HG03442 (cell line): Measurements from ENCODE around the gene TGM3.

Experiments used
- ATAC-seq: cut with Tn5 transposase; IDR thresholded peaks from one replicate; pipeline ENCODE4 v1.9.1; 2021; ENCODE audit warnings: mild to moderate bottlenecking, moderate library complexity; ENCODE audit not compliant: unreplicated experiment

The TGM3 gene

DNA sequence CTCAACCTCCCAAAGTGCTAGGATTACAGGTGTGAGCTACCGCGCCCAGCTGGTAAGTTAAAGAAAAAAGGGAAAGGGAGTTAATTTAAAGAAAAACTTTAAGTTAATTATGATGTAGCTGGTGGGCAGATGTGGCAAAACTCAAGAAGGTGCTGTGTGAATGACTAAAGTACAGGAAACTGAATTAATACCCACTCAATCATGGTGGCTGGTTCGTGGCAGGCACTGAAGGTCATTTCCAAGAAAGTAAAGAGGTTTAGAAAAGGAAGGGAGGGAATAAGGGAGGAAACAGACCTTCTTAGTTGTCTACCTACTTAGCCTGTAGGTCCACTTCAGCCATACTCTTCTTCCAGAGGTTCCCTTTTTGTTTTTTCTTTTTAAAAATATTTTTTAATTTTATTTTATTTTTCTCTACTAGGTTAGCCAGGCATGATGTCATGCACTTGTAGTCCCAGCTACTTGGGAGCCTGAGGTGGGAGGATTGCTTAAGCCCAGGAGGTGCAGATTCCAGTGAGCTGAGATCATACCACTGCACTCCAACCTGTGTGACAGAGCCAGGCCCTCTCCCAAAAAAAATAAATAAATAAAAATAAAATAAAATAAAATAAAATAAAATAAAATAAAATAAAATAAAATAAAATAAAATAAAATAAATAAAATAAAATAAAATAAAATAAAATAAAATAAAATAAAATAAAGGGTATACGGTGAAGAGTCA lies 11.9 kb upstream of the TGM3 start:
- ATAC-seq: no peak

DNA sequence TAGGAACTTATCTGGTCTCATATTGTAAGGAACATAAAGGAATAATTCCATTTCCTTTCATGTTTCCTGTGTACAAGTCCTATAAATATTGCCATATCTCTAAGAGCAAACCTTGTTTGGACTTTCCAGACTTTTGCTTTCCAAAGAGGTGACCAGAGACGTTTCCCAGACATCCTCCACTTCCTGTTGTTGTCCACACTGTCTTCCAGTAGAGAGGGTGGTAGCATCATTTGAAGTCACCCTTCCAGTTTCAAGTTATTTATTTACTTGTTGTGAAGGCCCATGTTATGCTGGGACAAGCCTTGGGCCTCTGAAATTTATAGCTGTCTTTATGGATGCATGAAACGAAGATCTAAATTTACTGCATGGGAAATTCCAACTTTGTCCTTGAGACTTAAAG lies 10.6 kb upstream of the TGM3 start:
- no peak for ATAC-seq

DNA sequence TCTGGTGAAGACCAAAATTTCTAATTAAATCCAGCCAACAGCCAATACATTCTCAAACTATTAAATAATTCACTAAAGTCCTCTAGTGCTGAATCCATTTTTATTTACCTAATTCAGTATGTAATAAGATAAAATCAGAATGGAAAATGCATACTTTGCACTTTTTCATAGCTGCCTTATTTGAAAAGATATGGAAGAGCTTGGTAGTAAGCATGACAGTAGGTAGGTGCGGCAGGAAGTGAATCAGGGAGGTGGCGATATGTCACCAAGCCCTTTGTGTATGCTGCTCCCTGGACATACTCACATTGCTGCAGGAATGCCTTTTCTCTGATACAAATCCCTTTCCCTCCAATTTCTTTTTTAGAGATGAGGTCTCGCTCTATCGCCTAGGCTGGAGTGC lies 10.2 kb upstream of the TGM3 start:
- no peak for ATAC-seq

DNA sequence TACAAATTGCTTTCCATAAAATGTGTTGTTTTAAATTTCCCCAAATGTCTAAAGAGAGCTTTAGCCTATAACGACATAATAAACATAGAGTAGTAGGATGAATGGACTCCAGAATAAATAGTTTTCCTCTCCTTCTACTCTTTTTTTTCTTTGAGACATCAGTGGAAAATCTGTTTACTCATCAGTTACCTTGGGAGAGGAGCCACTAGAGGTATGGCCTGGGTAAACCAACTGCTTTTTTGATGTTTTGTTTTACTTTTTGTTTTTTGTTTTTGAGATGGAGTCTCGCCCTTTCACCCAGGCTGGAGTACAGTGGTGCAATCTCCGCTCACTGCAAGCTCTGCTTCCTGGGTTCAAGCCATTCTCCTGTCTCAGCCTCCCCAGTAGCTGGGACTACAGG lies 8.3 kb upstream of the TGM3 start:
- ATAC-seq: no peak

DNA sequence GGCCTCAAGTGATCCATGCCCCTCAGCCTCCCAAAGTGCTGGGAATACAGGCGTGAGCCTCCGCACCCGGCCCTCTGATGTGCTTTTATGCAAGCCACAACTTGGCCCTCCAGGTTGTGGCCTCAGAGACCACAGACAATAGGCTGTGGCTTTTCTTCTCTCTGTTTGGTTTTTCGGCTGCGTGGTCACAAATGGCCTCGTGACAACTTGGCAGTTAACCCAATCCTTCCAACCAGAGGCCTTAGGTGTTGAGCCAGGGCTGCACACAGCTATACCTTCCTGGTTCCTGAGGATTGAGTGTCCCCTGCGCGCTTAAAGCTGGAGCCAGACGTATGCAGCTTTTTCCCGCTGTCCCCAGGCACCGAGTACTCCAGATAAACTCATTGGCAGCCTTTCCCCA lies 6.3 kb upstream of the TGM3 start:
- ATAC-seq: no peak

DNA sequence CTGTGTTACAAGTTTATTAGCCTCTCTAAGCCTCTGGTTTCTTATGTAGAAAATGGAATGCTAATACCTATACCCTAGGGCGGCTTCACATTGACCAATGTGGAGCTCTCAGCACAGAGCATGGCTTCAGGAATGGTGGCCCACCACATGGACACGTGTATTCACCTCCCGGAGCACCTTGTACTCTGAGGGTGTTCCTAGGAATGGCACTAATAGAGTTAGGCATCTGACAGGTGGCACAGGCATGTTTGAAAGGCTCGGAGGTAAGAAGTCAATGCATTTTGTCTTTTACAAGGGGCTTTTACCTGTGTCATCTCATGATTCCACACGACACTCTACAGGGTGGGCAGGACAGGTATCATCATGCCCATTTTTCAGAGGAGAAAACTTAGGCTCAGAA lies 5.3 kb upstream of the TGM3 start:
- no peak for ATAC-seq

DNA sequence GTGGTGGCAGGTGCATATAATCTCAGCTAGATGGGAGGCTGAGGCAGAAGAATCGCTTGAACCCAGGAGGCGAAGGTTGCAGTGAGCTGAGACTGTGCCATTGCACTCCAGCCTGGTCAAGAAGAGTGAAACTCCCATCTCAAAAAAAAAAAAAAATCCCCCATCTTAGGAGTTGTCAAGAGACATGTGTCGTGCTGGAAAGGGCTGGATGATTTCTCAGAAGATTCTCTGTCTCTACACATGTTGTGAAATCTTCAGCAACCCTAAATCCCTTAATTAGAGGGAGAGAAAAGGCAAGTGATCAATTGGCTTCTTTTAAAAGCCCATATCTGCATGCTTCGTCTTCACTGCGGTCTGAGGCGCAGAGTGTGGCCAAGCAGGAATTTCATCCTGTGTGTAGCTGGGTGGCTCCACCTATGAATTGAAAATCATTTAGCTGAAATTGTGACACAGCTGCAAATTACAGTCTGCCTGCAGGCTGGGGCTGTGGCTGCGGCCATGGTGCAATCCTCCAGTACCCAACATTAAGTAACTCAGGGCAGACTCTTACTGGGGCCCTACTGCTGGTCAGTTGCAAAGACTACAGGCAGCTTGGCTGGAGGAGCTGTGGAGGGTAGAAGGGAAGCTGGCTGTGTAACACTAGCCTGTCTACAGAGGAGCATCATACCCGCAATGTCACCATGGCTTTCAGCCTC lies 3.2 kb upstream of the TGM3 start:
- ATAC-seq: no peak

DNA sequence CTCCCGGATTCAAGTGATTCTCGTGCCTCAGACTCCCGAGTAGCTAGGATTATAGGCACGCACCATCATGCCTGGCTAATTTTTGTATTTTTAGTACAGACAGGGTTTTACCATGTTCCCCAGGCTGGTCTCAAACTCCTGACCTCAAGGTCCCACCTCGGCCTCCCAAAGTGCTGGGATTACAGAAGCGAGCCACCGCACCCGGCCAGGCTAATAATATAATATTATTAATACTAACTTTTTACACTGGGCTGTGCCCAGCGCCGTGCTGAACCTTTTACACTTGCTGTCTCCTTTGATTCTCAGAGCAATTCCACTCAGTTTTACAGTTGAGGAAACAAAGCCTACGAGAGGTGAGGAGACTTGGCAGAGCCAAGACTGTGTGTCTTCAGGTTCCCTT lies 2.3 kb upstream of the TGM3 start:
- no peak for ATAC-seq

DNA sequence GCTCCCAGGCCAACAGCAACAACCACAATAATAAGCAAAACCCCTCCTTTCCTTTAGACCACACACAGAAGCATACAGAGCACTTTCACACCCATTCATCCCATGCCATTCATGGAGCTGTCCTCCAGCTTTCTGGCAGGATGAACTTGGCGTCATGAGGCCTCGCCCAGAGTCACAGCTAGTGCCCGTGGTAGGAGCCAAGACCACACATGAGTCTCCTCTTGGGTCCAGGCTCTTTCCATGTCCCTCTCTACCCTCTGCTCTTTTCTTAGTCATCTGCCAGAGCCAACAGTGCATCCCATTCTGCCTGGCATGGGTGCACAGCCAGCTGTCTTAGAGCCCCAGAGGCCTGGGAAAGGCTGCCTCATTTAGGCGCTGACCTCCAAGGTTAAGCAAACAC lies 1.8 kb upstream of the TGM3 start:
- ATAC-seq: no peak

DNA sequence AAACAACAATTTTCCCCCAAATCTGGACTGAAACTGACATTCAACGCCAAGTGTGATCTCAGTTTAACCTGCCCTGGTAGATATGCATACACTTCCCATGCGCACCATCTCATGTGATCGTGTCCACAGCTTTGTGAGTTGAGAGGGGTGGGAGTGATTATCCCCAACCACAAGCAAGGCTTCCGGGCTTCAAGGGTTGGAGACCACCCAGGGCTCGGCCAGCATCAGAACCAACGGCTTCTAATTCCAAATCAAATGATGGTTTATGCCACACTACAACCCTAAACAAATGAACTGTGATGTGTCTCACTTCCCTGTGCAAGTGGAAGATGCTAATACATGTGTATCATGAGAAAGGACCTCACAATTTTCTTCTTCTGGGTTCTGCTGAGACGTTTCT lies 515 bp upstream of the TGM3 start:
- ATAC-seq: no peak

DNA sequence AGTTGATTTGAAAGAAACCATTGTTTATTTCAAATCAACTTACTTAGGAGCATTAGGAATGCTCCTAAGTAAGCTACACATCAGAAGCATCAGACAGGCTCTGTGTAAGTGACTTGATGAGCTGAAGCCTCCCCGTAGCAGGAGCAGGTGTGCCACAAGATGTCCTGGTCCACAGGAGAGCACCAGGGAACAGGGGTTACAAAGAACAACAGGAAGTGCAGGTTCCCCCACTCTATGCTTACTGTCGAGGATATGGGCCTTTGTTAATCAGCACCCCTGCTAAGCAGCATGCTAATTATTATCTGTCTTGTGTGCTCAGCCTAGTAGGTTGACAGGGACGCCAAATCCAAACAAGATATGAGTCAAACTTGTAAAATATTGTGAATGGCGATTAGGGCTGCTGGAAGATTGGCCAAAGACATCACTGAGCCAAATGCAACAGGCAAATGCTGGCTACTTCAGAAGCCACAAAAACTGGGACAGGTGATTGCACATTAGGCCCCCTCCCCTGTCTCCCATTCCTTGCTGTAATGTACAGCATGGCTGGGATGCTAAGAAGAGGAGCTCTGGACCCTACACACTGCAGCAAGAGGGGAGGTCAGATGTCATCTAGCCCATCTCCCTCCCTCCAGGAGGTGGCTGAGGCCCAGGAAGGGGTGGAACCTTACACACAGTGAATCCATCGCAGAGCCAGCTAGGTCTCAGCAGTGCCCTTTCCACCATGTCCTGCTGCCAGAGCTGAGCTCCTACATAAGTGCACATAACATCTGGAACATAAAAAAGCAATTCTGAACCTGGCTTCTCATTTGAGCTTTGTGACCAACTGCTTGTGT lies 939 bp downstream of the TGM3 start:
- ATAC-seq: no peak

DNA sequence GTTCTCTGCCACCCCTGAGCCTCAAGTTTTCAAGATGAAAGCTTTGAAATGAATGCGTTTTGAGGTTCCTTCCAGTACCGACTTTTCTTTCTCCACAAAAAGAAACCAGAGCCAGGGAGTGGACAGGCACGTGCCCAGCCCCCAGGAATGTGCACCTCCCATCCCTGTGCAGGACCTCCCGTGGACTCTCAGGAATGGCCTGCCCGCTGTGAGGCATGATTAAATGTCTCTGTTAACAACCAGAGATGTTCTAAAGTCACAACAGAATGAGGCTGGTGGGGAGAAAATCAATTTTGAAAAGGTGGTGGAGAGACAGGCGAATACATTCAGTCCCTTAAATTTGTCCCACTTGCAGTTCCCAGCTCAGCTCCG lies 1.5 kb downstream of the TGM3 start:
- no peak for ATAC-seq

DNA sequence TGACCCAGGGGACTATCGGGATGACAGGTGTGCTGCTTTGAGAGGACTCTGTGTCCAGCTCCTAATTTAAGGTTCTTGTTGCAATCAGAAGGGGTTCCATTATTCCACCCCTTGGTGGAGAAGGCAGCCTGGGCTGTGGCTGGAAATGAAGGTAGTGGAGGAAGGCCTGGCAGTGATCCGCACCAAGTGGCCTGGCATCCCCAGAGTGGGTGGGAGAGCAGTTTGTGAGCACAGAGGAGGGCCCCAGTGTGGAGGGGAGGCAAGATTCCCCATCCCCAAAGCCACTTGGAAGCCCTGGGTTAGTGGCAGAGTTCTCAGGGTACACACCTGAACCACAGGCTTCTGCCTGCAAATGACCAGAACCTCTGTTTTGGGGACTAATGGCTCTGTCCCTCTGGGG lies 2.3 kb downstream of the TGM3 start:
- ATAC-seq: no peak

DNA sequence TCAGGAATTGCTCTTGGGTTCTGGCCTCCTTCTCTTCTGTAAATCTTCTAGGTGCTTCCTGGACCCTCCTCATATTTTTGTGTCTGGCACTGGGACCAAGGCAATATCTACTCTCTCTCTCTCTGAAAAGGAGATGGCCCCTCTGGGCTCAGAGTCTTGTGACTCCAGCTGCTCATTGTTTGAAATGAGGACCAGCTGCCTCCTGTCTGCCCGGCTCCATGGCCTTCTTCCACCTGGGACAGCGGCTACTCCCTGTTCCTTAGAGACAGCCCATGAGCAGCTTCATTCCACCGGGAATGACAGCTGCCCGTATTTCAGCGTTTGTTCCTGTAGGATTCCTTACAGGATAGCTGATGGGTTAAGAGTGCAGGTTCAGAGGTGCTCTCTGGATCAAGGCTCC lies 2.9 kb downstream of the TGM3 start:
- ATAC-seq: no peak

DNA sequence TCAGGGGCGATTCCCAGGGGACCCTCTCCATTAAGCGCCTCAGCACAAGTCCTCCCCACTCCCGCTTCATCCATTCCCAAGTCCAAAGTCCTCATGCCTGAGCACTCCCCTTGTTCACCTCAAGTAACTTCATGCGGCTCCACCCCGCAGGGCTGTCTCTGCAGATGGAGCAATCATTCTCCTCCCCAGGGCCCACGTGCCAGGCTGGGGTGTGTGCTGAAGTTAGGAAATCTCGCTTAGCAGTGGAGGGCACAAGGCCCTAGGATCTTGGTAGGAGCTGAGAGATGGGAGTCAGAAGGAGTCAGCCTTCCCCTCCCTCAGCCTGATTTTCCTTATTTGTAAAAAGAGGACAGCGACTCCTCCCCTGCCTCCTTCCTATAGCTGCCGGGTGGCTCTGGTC lies 3.5 kb downstream of the TGM3 start:
- ATAC-seq: no peak

DNA sequence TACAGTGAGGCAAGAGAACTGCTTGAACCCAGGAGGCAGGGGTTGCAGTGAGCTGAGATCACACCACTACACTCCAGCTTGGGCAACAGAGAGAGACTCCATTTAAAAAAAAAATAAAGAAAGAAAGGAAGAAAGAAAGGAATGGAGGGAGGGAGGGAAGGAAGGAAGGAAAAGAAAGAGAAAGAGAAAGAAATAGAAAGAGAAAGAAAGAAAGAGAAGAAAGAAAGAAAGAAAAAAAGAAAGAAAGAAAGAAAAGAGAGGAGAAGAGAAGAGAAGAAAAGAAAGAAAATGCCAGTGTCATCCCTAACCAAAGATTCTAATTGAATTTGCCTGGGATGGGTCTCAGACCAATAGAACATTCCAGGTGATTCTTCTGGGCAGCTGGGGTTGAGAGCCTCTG lies 4.2 kb downstream of the TGM3 start:
- no peak for ATAC-seq

DNA sequence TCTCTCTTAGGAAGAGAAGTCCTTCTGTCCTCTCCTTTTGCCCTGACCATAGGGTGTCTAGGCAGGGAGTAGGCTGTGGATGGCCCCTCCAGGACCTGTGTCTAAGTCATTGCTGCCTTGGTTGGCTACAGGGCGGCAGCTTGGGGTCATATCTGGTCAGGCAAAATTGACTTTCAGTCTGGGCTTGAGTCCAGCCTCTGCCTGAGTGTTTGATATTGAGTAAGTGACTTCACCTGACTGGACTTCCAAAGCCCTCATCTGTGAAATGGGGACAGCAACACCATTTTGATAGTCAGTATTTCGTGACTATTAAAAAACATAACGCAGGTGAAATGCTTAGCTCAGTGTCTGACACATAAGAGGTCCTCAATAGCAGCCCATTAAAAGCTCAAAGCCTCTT lies 4.6 kb downstream of the TGM3 start:
- ATAC-seq: no peak

DNA sequence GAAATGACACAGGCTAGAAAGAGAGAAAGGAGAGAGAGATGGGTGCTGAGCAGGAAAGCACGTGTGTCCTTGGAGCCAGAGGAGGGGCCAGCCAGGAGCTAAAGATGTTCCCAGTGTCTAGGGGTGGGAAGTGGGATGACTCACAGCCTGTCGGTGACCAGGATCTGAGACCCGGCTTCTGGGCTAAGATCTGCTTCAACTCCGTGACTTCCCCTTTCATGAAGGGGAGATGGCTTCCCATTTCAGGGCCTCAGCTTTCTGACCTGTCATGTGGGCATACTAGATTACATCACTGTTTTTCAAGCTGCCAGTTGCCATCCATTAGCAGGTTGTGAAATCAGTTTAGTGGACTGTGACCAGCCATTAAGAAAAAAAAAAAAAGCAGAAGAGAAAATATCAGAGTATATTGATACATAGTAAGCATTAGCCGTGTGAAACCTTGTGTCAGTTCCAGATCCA lies 5.4 kb downstream of the TGM3 start:
- ATAC-seq: peak; percentile 87

DNA sequence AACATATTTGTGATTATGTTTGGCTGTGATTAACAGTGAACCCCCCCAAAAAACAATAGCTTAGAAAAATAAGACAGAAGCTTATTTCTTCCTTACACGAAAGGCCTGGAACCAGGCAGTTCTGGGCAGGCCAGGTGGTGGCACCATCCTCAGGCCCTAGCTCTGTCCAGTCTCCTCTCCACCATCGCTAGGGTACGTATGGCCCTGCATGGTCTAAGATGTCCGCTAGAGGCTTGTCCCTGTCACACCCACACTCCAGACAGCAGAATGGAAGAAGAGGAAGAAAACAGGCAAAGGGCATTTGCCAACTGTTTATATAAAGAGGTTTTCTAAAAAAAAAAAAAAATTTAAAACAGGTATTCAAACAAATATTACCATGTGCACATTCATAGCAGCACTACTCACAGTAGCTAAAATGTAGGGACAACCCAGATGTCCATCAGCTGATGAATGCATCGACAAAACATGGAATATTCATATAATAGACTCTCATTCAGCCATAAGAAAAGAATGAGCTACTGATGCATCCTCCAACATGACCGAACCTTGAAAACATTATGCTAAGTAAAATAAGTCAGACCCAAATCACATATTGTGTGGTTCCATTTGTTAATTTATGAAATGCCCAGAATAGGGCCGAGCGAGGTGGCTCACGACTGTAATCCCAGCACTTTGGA lies 6.7 kb downstream of the TGM3 start:
- ATAC-seq: no peak

DNA sequence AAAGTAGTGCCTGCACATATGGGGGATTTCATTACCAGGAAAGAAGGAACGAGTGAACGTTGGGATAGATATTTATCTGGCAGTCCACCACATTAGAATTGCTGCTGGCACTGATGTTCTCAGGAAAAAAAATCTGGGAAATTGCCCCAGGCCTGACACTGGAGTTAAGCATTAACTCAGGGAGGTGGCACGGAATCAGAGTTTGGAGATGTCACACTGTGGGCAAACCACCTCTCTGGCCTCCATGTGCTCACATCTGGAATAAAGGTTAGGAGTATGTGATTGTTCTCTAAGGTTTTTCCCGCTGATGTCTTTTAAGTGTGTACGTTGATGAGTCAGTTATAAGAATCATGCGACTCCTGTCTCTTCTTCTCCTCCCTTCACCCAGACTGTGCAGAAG lies 7.9 kb downstream of the TGM3 start:
- ATAC-seq: no peak

DNA sequence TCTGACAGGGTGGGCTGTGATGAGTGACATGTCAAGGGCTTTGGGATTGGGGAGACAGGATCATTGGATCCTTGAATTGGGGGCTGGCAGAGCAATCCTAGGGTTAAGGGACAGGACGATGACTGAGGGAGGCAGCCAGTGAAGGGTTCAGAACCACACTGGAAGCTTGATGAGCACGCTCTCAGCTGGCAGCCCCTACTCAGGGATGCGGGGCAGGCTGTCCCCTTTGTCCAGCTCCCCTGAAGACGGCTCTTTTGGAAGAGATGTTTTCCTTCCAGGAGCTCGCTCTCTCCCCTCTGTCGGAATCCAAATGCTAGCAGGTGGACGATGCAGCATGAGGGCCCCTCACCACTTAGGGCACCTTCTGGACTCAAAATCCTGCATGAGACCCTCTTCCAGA lies 8.4 kb downstream of the TGM3 start:
- no peak for ATAC-seq
